SHP77 treated with DMSO at 0.1 percent for 48 hours (cell line): Measurements from ENCODE around the gene FUOM.

Experiments used
- DNase-seq: peaks from one replicate; lab custom pipeline; 2025; lab: John Stamatoyannopoulos, UW

FUOM gene, protein sequence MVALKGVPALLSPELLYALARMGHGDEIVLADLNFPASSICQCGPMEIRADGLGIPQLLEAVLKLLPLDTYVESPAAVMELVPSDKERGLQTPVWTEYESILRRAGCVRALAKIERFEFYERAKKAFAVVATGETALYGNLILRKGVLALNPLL

DNA sequence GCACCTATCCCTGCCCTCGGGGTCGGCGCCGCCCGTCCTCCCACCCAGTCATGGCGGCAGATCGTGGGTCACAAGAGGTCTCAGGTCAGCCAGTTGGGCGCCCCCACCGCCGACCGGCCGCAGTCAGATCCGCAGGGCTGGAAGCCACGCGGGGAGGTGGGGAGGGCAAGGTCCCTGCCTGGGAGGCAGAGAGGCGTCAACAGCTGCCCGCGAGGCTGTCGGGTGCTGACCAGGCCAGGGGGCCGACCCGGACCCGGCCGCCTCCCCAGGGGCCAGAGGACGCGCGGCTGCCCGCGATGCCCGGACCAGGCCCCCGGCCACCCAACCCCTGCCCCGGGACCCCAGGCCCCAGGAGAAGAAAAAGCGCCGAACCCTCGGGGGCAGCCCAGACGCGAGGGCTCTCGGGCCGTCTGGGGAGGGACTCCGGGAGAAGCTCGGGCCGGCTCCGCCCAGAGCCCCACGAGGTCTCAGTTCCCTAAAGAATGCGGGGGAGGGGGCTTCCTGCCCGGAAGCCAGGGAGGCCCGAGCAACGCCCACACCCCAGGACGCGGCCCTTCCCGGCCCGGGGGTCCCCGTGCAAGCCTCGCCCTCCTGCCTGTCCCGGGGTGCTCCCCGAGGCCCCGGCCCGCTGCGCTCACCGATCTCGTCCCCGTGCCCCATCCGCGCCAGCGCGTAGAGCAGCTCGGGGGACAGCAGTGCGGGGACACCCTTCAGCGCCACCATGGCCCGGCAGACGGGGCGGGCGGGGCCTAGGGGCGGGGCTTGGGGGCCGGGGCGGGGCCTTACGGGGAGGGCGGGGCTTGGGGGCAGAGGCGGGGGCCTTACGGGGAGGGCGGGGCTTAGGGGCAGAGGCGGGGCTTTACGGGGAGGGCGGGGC, at the start of gene FUOM:
Gene FUOM, minus strand, starts transcription at position 735 of the 877 bp plus-strand sequence. Its CDS starts 12 bp downstream, at position 723.
- DNase-seq = peak; percentile 58

DNA sequence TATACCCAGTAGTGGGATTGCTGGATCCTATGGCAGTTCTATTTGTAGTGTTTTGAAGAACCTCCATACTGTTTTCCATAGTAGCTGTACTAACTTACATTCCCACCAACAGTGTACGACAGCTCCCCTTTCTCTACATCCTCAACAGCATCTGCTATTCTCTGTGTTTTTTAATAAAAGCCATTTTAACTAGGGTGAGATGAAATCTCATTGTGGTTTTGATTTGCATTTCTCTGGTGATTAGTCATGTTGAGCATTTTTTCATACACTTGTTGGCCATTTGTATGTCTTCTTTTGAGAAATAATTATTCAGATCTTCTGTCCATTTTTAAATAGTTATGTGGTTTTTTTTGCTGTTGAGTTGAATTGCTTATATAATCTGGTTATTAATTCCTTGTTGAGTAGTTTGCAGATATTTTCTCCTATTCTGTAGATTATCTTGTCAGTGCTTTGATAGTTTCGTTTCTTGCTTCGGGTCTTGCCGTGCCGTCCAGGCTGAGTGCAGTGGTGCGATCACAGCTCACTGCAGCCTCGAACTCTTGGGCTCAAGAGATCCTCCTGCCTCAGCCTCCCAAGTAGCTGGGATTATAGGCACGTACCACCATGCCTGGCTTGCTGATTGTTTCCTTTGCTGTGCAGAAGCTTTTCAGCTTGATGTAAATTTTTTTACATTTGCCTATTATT, 48.2 kb upstream of the FUOM start:
- no peak for DNase-seq

DNA sequence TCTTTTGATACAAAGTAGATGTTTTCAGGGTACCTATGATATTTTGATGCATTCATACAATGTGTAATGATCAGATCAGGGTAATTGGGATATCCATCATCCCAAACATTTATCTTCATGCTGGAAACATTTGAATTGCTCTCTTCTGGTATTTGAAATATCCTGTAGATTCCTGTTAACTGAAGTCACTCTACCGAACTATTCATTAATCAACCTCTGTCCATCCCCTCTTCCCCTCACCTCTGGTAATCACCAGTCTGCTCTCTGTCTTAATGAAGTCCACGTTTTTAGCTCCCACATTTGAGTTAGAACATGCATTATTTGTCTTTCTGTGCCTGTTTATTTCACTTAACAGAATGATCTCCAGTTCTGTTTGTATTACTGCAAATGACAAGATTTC, 47.5 kb upstream of the FUOM start:
- DNase-seq = no peak

DNA sequence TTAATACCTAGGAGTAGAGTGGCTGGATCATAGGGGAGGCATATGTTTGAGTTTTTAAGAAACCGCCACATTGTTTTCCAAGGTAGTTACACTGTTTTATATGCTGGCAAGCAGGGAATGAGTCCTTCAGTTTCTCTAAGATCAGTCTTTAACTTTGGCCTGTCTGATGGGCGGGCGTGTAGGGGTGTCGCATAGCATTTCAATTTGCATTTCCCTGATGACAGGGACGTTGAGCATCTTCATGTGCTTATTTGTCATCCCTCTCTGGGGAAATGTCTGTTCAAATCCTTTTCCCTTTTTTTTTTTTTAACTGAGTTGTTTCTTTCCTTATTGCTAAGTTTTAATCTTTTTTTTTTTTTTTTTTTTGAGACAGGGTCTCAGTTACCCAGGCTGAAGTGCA, 46.0 kb upstream of the FUOM start:
- no peak for DNase-seq

DNA sequence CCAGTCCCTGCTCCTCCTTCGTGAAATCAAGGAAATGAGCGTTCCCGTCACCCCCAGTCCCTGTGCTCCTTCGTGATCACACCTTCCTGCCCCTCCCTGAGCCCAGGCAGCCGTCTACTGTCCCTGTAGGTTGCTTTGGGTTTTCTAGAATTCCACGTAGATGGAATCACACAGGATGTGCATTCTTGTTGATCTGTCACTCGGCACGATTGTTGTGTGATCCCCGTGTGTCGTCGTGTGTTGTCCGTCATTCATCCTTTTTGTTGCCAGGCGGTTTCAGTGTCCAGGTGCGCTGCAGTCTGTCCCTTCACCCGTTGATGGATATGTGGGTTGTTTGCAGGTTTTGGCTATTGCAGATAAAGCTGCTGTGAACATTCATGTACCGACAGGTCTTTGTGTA, 45.5 kb upstream of the FUOM start:
- DNase-seq = no peak

DNA sequence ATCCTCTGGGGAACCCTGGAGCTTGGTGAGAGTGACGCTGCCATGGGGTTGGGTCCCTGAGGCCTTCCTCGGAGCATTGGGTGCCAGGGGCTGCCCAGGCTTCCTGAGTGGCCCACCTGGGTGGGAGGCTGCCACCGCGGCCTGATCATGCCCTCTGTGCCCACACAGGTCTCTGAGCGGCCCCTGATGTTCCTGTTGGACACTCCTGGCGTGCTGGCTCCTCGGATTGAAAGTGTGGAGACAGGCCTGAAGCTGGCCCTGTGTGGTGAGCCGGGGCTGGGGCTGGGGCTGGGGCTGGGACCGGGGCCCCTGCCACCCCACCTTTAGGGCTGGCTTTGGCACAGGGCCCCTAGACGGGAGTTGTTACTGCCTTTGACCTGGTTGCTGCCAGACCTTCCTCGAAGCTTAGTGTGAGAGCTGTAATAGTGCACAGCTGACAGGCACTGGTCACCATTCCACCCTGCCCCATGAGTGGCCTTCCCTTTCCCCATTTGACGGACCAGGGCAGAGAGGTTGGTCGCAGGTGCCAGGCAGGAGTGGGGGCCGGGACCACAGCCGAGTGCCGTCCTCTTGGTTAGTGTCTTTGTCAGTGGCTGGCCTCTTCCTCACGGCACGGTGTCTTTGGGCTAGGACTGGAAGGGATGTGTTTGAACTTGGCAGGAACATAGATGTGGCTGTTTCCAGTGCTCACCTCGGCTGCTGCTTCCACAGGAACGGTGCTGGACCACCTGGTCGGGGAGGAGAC, 44.3 kb upstream of the FUOM start:
- no peak for DNase-seq

DNA sequence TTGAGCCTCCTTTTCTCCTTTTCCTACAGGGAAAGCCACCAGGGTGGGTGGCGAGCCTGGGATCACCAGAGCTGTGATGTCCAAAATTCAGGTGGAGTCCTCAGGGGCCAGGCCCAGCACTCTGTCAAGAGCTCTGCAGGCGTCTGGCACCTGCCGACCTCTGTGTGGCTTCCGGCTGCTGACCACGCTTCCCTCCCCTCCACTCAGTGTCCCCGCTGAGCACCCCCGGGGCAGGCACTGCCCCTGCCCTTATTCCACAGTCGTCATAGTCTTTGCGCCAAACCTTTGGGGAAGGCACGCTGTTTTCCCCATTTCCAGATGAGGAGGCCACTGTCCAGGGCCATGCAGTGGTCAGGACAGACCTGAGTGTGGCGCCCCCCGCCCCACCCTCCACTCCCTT, 43.7 kb upstream of the FUOM start:
- DNase-seq = no peak

DNA sequence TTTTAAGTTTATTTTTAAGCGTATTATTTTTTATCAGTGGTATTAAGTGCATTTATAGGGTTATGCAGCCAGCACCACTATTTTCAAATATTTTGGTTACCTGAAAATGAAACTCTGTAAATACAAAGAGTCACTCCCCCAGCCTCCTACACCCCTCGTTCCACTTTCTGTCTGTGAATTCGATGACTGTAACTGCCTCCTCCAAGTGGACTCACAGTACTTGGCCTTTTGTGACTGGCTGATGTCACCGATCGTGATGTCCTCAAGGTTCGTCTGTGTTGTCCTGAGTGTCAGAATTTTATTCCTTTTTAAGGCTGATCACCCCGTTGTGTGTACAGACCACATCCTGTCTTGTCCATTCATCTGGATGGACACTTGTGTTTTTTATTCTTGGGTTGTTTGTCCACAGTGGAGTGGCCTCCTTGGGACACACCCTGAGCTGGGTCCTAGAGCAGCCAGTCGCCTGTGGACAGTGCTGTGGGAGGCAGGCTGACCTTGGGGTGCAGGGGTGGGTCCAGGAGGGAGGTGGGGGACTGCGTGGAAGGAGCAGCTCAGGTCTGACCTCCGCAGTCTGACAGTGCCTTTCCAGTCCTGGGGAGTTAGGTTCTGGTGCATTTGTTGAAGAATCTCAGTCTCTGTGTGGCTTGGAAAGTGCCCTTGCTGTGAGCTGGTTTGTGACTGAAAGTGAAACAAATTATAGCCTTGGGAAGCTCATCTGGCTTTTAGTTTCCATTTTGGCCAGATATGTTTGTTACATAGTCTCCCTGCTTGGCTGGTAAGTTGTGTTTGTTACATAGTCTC, 43.0 kb upstream of the FUOM start:
- DNase-seq = no peak

DNA sequence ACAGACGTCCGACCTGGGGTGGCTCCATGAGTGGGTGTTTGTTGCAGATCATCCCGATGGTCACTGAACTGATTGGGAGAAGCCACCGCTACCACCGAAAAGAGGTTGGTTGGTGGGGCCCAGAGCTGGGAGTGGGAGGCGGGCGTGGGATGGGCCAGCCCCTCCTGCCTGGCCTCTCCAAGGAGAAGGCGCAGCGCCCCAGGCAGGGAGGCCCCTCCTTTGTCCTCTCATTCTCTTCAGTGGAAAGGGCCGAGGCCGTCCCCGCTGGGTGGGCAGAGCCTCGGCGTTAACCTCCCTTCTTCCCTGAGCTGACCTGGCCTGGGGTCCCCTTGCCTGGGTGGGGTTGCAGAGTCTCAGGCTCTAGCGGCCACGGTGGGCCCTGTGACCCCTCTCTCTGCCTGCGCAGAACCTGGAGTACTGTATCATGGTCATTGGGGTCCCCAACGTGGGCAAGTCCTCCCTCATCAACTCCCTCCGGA, 41.3 kb upstream of the FUOM start:
- no peak for DNase-seq

DNA sequence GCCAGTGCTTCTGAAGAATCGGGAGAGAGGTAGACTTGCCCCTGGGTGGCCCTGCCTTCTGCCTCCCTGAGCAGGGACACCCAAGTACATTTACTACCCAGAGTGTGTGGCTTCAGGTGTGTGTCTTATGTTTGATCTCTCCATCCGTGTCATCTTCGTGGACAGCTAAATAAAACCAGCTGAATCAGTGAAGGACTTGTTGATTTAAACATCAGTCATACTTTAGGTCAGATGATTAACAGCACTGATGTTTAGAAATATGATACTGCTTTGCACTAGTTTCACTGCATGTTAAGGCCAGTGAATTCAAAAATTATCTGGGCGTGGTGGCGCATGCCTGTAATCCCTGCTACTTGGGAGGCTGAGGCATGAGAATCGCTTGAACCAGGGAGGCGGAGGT, 40.1 kb upstream of the FUOM start:
- no peak for DNase-seq

DNA sequence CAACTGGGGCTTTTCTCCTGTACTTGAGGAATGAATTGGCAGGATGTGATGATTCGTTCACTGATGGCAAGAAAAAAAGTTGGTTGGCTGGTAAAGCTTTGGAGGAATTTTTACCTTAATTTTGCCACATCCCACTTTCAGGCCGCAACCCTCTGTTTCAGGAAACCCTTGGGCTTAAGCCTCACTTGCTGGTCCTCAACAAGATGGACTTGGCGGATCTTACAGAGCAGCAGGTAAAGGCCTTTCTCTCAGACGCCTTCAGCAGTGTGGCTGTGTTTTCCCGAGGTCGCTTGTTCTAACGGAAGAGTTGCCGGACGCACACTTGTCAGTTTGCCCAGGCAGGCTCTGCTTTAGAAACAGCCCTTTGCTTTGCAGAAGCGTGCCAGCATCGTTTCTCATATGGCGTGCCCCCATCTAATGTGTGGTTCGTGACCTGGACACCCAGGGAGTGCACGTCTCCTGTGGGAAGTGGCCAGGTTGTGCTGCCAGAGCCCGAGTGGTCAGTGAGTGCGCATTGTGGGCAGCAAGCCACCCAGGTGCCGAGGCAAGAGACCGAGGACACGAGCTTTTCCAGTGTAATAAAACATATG, 38.3 kb upstream of the FUOM start:
- DNase-seq = no peak

DNA sequence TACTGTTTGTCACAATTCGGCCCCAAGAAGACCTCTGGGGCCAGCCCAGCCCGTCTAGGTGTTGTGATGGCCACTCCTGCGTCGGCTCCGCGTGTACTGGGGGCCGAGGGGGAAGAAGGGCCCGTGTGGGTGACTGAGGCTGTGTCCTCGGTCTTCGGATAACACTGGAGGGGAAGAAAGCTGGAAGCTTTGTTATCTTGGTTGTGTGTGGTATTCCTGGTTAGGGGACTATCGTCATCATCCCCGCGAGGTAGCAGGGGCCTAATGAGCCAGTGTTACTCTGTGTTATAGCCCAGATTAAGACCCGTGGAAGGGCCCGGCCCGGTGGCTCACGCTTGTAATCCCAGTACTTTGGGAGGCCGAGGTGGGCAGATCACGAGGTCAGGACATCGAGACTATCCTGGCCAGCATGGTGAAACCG, 37.0 kb upstream of the FUOM start:
- DNase-seq = no peak

DNA sequence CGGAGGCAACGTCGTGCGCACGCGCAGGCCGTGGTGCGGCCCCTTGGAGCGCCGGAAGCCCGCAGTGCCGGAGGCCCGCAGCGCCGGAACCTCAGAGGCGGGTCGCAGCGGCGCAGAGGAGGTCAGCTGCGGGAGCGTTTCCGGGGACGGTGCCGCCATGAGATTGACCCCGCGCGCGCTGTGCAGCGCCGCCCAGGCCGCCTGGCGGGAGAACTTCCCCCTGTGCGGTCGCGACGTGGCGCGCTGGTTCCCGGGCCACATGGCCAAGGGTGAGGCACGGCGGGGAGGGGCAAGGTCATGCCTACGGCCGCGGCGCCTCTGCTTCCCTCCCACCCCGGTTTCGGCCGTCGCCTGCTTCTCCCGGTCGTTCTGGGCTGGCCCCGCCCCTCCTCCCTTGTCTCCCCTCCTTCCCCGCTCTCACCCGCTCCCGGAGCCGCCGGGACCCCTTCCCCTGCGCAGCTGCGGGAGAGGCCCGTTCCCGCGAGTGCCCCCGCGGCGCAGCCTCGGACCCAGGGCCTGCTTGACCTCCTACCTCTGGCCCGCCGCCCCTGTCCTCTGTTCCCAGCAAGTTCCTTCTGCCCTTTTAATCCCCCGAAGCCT, 36.3 kb upstream of the FUOM start, which contains the start of gene MTG1:
Gene MTG1, plus strand, starts transcription at position 94 of the 600 bp plus-strand sequence. Its CDS starts 64 bp downstream, at position 158.
- DNase-seq = peak; percentile 62

DNA sequence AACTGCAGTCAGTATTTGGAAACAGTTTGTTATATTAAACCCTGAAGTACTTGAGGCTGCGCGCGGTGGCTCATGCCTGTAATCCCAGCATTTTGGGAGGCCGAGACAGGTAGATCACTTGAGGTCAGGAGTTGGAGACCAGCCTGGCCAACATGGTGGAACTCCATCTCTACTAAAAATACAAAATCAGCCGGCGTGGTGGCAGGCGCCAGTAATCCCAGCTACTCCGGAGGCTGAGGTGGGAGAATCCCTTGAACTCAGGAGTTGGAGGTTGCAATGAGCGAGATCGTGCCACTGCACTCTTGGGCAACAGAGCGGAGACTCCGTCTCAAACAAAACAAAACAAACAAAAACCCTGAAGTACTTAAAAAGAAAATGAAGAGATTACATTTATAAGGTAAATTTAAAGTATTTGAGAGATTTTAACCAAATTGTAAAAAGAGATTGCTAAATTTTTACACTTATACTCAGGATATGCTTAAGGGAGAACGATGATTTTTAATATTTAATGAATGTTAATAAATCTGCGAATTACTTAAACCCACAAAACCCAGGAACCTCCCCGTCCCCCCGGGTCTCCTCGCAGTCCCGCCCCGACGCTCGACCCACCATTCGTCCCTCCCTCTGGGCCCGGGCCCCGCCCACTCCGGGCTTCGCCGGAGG, 35.7 kb upstream of the FUOM start:
- no peak for DNase-seq

DNA sequence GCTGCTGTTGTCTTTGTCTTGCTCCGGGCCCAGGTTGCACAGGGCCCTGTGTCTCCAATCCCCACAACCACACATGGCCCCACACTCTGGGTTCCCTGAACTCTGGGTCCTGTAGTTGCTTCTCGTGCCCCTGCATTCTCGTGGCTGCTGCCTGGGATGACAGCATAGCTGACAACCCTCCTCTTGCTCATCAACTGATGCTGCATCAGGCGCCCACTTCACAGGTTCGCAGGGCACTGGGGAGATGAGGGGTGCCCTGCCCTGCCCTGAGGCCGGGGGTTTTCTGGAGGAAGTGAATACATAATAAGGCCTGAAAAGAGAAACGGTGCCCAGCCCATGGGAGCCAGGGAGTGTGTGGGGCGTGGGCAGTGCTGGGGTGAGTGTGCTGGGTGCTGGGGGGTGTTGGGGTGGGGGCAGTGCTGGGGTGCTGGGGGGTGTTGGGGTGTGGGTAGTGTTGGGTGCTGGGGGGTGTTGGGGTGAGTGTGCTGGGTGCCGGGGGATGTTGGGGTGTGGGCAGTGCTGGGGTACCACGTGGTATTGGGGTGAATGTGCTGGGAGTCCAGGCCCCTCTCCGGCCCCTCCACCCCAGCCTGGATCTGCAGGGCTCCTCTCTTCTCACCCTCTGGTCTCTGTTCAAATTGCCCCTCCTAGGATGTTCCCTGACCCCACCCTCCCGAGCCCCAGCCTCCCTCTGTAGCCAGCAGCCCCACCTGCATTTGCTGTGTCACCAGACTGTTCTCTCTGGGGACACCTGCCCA, 34.1 kb upstream of the FUOM start:
- no peak for DNase-seq

DNA sequence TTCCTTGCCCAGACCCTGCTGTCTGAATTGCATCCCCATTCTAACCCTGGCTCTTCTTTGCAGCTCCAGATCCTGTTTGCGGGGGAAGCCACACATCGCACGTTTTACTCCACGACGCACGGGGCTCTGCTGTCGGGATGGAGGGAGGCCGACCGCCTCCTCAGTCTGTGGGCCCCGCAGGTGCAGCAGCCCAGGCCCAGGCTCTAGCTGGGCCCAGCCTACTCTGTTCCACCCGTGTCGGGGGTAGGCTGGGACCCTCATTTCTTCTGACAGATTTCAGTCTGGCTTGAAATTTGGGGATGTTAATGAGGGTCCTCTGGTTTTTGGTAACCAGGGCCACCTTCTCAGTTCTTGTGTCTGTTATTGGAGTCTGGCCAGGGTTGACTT, 33.4 kb upstream of the FUOM start:
- no peak for DNase-seq

DNA sequence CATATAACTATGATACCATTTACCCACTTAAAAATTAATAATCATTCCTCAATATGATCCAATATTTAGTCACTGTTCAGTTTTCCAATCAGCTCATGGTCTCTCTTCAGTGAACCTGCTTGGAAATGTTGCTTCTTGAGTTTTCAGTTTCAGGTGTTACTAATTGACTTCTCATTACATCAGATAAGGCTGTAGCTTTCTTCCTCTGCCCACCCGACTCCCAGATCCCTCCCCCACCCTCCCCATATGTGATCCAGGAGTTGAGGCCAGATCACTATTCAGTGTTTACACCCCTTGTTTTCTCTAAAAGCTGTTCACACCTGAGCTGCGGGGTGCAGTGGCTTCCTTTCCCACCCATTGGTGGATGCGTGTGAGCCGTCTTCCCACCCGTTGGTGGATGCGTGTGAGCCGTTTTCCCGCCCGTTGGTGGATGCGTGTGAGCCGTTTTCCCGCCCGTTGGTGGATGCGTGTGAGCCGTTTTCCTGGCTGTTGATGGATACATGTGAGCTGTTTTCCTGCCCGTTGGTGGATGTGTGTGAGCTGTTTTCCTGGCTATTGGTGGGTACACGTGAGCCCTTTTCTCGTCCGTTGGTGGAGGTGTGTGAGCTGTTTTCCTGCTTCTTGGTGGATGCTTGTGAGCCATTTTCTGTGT, 32.9 kb upstream of the FUOM start:
- DNase-seq = no peak

DNA sequence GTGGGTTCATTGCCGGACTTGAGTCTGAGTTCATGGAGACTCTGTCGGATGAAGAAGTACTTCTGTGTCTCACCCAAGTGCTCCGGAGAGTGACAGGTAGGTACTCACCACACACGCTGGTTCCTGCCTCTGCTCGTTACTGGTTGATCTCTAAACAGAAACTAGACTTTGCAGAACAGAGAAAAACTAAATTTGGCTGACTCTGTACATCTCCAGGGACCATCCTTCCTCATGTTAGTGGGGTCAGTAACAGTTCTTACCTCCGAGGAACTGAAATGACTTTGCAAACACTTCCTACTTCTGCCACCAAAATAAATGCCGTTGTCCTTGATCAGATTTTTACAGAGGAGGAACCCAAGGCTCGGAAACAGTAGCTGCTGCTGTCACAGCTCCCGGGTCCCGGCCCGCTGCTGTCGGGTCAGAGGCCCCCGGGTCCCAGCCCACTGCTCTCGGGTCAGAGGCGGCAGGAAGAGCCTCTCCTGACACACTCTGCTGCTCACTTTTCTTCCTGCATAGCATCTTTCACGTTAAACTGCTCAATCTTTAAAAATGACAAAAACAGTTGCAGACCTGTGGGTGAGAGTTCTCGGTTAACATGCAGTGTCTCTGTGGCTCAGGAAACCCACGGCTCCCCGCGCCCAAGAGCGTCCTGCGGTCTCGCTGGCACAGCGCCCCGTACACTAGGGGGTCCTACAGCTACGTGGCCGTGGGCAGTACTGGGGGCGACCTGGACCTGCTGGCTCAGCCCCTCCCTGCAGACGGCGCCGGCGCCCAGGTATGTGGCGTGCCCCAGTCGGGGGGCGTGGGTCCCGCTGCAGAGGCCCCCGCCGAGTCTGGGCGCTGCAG, 31.4 kb upstream of the FUOM start:
- DNase-seq = no peak
